H1 (cell line): ENCODE results near the gene PEX5L. TPM values are rescaled to one million over a fixed set of nuclear protein-coding genes. Genes with fewer than 3 reads are reported as not detected.

Source experiments
- CTCF ChIA-PET: fragments of 300-600 bp; sonication (Branson Sonifier 250); formaldehyde crosslinking; loops from one replicate; lab custom pipeline; 2021; ENCODE audit not compliant: partially characterized antibody; lab: Charles Lee
- POLR2A ChIA-PET: fragments of 300-600 bp; sonication (Branson Sonifier 250); formaldehyde crosslinking; loops from one replicate; lab custom pipeline; 2021; ENCODE audit warnings: inconsistent platforms; ENCODE audit not compliant: partially characterized antibody; lab: Charles Lee
- DNase-seq, 2 experiments: peaks; one replicate each; pipeline versions ENCODE4 v3.0.0 to v3.0.0-alpha.2; 2010 to 2022; ENCODE audit warnings: low spot score in 2 of 2, low read depth in 1 of 2, mixed read lengths in 1 of 2
- FAIRE-seq: peaks from 2 replicates; lab custom pipeline; 2011; peaks lifted over from hg19 to GRCh38; lab: Jason Lieb, UNC
- H2AFZ ChIP-seq: 2 replicates; pipeline ENCODE4 v1.8.1; 2012; ENCODE audit warnings: low read length, inconsistent platforms
- H2AK5ac ChIP-seq: 2 replicates; pipeline ENCODE4 v1.6.1; 2013; ENCODE audit warnings: low read depth, low read length
- H2BK120ac ChIP-seq: replicated peaks from 2 replicates; pipeline ENCODE3; 2013; ENCODE audit warnings: low read depth, low read length, inconsistent platforms
- H2BK12ac ChIP-seq: 2 replicates; pipeline ENCODE4 v1.6.1; 2013; ENCODE audit warnings: low read depth, low read length
- H2BK15ac ChIP-seq: 2 replicates; pipeline ENCODE4 v1.6.1; 2013; ENCODE audit warnings: low read length
- H2BK20ac ChIP-seq: 2 replicates; pipeline ENCODE4 v1.6.1; 2013; ENCODE audit warnings: low read length
- H2BK5ac ChIP-seq: 2 replicates; pipeline ENCODE4 v1.6.1; 2013; ENCODE audit warnings: low read depth, low read length
- H3K14ac ChIP-seq: 2 replicates; pipeline ENCODE4 v1.6.1; 2013; ENCODE audit warnings: inconsistent platforms; ENCODE audit not compliant: insufficient read length
- H3K18ac ChIP-seq: 2 replicates; pipeline ENCODE4 v1.6.1; 2013; ENCODE audit warnings: low read length; ENCODE audit errors: extremely low read depth
- H3K23ac ChIP-seq: 2 replicates; pipeline ENCODE4 v1.6.1; 2013; ENCODE audit warnings: inconsistent platforms; ENCODE audit not compliant: insufficient read length
- H3K23me2 ChIP-seq: 2 replicates; pipeline ENCODE4 v1.6.1; 2013; ENCODE audit warnings: low read depth, low read length
- H3K27ac ChIP-seq: 2 replicates; pipeline ENCODE4 v1.6.1; 2011; ENCODE audit warnings: low read depth, low read length, inconsistent platforms
- H3K27me3 ChIP-seq, 4 experiments: replicated peaks in 1 of 4; 1 replicate in 1 of 4; 2 replicates in 3 of 4; pipeline versions ENCODE4 v1.6.1 to v1.8.1; 2011 to 2013; ENCODE audit warnings: low read length in 3 of 4, mild to moderate bottlenecking in 3 of 4, inconsistent platforms in 2 of 4, mixed read lengths in 2 of 4, moderate library complexity in 1 of 4; ENCODE audit not compliant: control insufficient read depth in 3 of 4, insufficient read depth in 3 of 4; ENCODE audit errors: extremely low read depth in 1 of 4
- H3K36me3 ChIP-seq, 4 experiments: 2 replicates each; pipeline versions ENCODE4 v1.6.1 to v1.8.1; 2011 to 2013; ENCODE audit warnings: mild to moderate bottlenecking in 4 of 4, low read length in 3 of 4, moderate library complexity in 2 of 4, control low read depth in 1 of 4, inconsistent platforms in 1 of 4; ENCODE audit not compliant: insufficient read depth in 4 of 4, control insufficient read depth in 2 of 4
- H3K4ac ChIP-seq: replicated peaks from 2 replicates; pipeline ENCODE3; 2013; ENCODE audit warnings: low read length, low read depth, mixed read lengths, inconsistent platforms; ENCODE audit not compliant: insufficient read length
- H3K4me1 ChIP-seq, 4 experiments: replicated peaks in 1 of 4; 1 replicate in 1 of 4; 2 replicates in 3 of 4; pipeline versions ENCODE4 v1.6.1 to v1.8.1; 2011 to 2013; ENCODE audit warnings: low read length in 3 of 4, inconsistent platforms in 2 of 4, mixed read lengths in 1 of 4; ENCODE audit not compliant: insufficient read depth in 4 of 4, control insufficient read depth in 3 of 4
- H3K4me2 ChIP-seq, 2 experiments: 2 replicates each; pipeline versions ENCODE4 v1.6.1 to v1.8.1; 2011 to 2013; ENCODE audit warnings: low read depth in 2 of 2, low read length in 2 of 2, control low read depth in 1 of 2, inconsistent platforms in 1 of 2, mild to moderate bottlenecking in 1 of 2; ENCODE audit not compliant: insufficient read depth in 1 of 2
- H3K4me3 ChIP-seq, 4 experiments: fragments of 200-600, 300-600 bp in 1 of 4; sonication (generic), shearing (Covaris generic), sonication (Bioruptor Twin) in 1 of 4; 2 replicates each; pipeline versions ENCODE4 v1.5.1 to v1.8.1; 2011 to 2016; ENCODE audit warnings: low read length in 4 of 4, low read depth in 3 of 4, control low read depth in 2 of 4, inconsistent platforms in 2 of 4, mild to moderate bottlenecking in 2 of 4, mixed read lengths in 1 of 4, moderate library complexity in 1 of 4; ENCODE audit not compliant: insufficient read depth in 2 of 4; ENCODE audit errors: extremely low read depth in 1 of 4
- H3K56ac ChIP-seq: replicated peaks from 2 replicates; pipeline ENCODE3; 2013; ENCODE audit warnings: low read depth, mild to moderate bottlenecking, mixed read lengths, low read length, inconsistent platforms; ENCODE audit not compliant: insufficient read length
- H3K79me1 ChIP-seq: 2 replicates; pipeline ENCODE4 v1.6.1; 2013; ENCODE audit warnings: low read depth, low read length, control low read depth
- H3K79me2 ChIP-seq, 2 experiments: 2 replicates each; pipeline versions ENCODE4 v1.6.1 to v1.8.1; 2012 to 2013; ENCODE audit warnings: low read length in 2 of 2, mild to moderate bottlenecking in 2 of 2, inconsistent platforms in 1 of 2; ENCODE audit not compliant: insufficient read depth in 2 of 2, control insufficient read depth in 1 of 2
- H3K9ac ChIP-seq, 4 experiments: replicated peaks in 1 of 4; 1 replicate in 1 of 4; 2 replicates in 3 of 4; pipeline versions ENCODE4 v1.6.1 to v1.8.1; 2011 to 2013; ENCODE audit warnings: low read depth in 3 of 4, low read length in 3 of 4, control low read depth in 2 of 4, mild to moderate bottlenecking in 2 of 4, moderate library complexity in 2 of 4, inconsistent platforms in 1 of 4; ENCODE audit errors: extremely low read depth in 1 of 4
- H3K9me3 ChIP-seq, 2 experiments: 2 replicates each; pipeline versions ENCODE4 v1.6.1 to v1.8.1; 2012 to 2013; ENCODE audit warnings: mild to moderate bottlenecking in 2 of 2, moderate library complexity in 2 of 2, control low read depth in 1 of 2, inconsistent platforms in 1 of 2, low read depth in 1 of 2, low read length in 1 of 2, mixed read lengths in 1 of 2; ENCODE audit not compliant: insufficient read depth in 2 of 2
- H4K20me1 ChIP-seq, 2 experiments: replicated peaks in 1 of 2; 2 replicates each; pipeline versions ENCODE3 to v1.8.1; 2011 to 2013; ENCODE audit warnings: inconsistent platforms in 2 of 2, low read length in 2 of 2, mild to moderate bottlenecking in 1 of 2; ENCODE audit not compliant: insufficient read depth in 2 of 2, control insufficient read depth in 1 of 2
- H4K5ac ChIP-seq: 2 replicates; pipeline ENCODE4 v1.6.1; 2013; ENCODE audit warnings: low read length, low read depth, mixed read lengths, inconsistent platforms; ENCODE audit not compliant: insufficient read length
- H4K8ac ChIP-seq: 2 replicates; pipeline ENCODE4 v1.8.0; 2013; ENCODE audit warnings: mild to moderate bottlenecking, moderate library complexity, low read length, inconsistent platforms; ENCODE audit not compliant: insufficient read depth; ENCODE audit errors: extremely low read depth
- H4K91ac ChIP-seq: replicated peaks from 2 replicates; pipeline ENCODE3; 2013; ENCODE audit warnings: low read length, mixed read lengths, inconsistent platforms; ENCODE audit not compliant: insufficient read length
- CHD2 ChIP-seq: IDR thresholded peaks from 2 replicates; pipeline ENCODE4 v1.6.1; 2012; ENCODE audit warnings: low read length, improper control_type of control experiment
- EP300 ChIP-seq, 2 experiments: IDR thresholded peaks; 1 replicate in 1 of 2; 2 replicates in 1 of 2; pipeline ENCODE4 v1.6.1; 2011 to 2012; ENCODE audit warnings: low read depth in 2 of 2, low read length in 2 of 2, mild to moderate bottlenecking in 2 of 2, borderline replicate concordance in 1 of 2, inconsistent platforms in 1 of 2, moderate library complexity in 1 of 2
- GABPA ChIP-seq: IDR thresholded peaks from 2 replicates; pipeline ENCODE4 v1.6.1; 2011; ENCODE audit warnings: mild to moderate bottlenecking, low read length, moderate library complexity, borderline replicate concordance; ENCODE audit not compliant: insufficient read depth
- GTF2F1 ChIP-seq: IDR thresholded peaks from 2 replicates; pipeline ENCODE4 v1.6.1; 2012; ENCODE audit warnings: low read depth, low read length, improper control_type of control experiment, borderline replicate concordance
- HDAC6 ChIP-seq: IDR thresholded peaks from one replicate; pipeline ENCODE4 v1.7.1; 2012; ENCODE audit warnings: low read depth, mild to moderate bottlenecking, inconsistent platforms, low read length, moderate library complexity
- NANOG ChIP-seq: IDR thresholded peaks from 2 replicates; pipeline ENCODE4 v1.6.1; 2011; ENCODE audit warnings: low read length, low read depth, mild to moderate bottlenecking, inconsistent platforms; ENCODE audit not compliant: insufficient read depth, poor library complexity, severe bottlenecking
- PHF8 ChIP-seq: fragments of 200-600 bp; sonication (generic); conservative IDR thresholded peaks from 2 replicates; pipeline ENCODE4 v1.7.1; 2012; ENCODE audit warnings: low read depth, mild to moderate bottlenecking, inconsistent platforms, low read length, moderate library complexity
- POLR2A ChIP-seq, 2 experiments: IDR thresholded peaks; 1 replicate in 1 of 2; 2 replicates in 1 of 2; pipeline ENCODE4 v1.6.1; 2011; ENCODE audit warnings: low read depth in 2 of 2, low read length in 2 of 2, mild to moderate bottlenecking in 2 of 2; ENCODE audit errors: control extremely low read depth in 1 of 2
- POU5F1 ChIP-seq: IDR thresholded peaks from 2 replicates; pipeline ENCODE4 v1.6.1; 2011; ENCODE audit warnings: low read depth, mild to moderate bottlenecking, low read length, moderate library complexity
- RBBP5 ChIP-seq: IDR thresholded peaks from 2 replicates; pipeline ENCODE4 v1.7.1; 2012; ENCODE audit warnings: low read depth, mild to moderate bottlenecking, inconsistent platforms, low read length, moderate library complexity, borderline replicate concordance
- RXRA ChIP-seq: IDR thresholded peaks from 2 replicates; pipeline ENCODE4 v1.6.1; 2011; ENCODE audit warnings: low read depth, mild to moderate bottlenecking, low read length, moderate library complexity; ENCODE audit not compliant: insufficient read depth
- SAP30 ChIP-seq: fragments of 300-600 bp; sonication (generic); IDR thresholded peaks from 2 replicates; pipeline ENCODE4 v1.7.1; 2012; ENCODE audit warnings: low read length, moderate library complexity, mild to moderate bottlenecking, inconsistent platforms; ENCODE audit not compliant: insufficient read depth, insufficient replicate concordance
- SP1 ChIP-seq: IDR thresholded peaks from 2 replicates; pipeline ENCODE4 v1.6.1; 2011; ENCODE audit warnings: low read depth, low read length
- TBP ChIP-seq: IDR thresholded peaks from 2 replicates; pipeline ENCODE4 v1.6.1; 2011; ENCODE audit warnings: low read depth, low read length, improper control_type of control experiment
- WGBS, 2 experiments: shearing (Covaris generic) in 1 of 2; methylation state at CpG; one replicate each; pipeline versions ENCODE4 v1.1.6 to v1.1.7; 2013 to 2015; ENCODE audit warnings: low lambda C conversion rate in 2 of 2, mixed read lengths in 2 of 2, inconsistent platforms in 1 of 2, low coverage in 1 of 2, missing lambda C conversion rate in 1 of 2; ENCODE audit not compliant: insufficient replicate concordance in 2 of 2, insufficient coverage in 1 of 2, insufficient read length in 1 of 2; ENCODE audit errors: extremely low coverage in 1 of 2, missing lambda C conversion rate in 1 of 2; 5-methylcytosine and 5-hydroxymethylcytosine counted together
- polyA plus RNA-seq, 7 experiments: library from polyadenylated mRNA; depleted of rRNA in 3 of 7; stranded (reverse) in 5 of 7; unstranded in 2 of 7; fragments of >200 nt in 5 of 7; fragments of 200-250 nt in 2 of 7; gene quantifications; 1 replicate in 5 of 7; 2 replicates in 1 of 7; 4 replicates in 1 of 7; pipeline versions ENCODE4 v1.2.1 to v1.2.3, GENCODE V29; 2011 to 2013; ENCODE audit warnings: missing spikeins in 2 of 7, mixed read lengths in 2 of 7
- total RNA-seq: library from RNA; stranded (reverse); fragmentation: NEBNext Ultra II Directional; extraction: Animal tissue kit (Norgen Biotek cat#: 25700); gene quantifications from 2 replicates; pipeline ENCODE4 v1.2.1, GENCODE V29; 2021

PEX5L gene
- total and polyA plus RNA-seq, 2 of the 8 experiments (the other 6 are each of a cell fraction or from before 2014, with no cell fraction given) = 0.80 to 4.2 TPM

GRCh38 chr3:180048840-180049239, 12.1 kb upstream of the PEX5L start:
- no peak overlapping the region for H2BK12ac ChIP-seq
- no peak overlapping the region for H2BK5ac ChIP-seq
- no peak overlapping the region for H4K8ac ChIP-seq
- H3K23ac ChIP-seq = no peak overlapping the region
- H3K14ac ChIP-seq = no peak overlapping the region
- no peaks in the 10 kb centered on the region for H3K23me2 ChIP-seq
- H4K91ac ChIP-seq = no peak overlapping the region
- H3K9ac ChIP-seq = no peak overlapping the region
- H4K5ac ChIP-seq = no peak overlapping the region
- no peaks in the 10 kb centered on the region for H3K9me3 ChIP-seq
- WGBS, 2 experiments = 92% methylated on average over 1 of the region's 1 CpG; no CpG with 5 or more reads in 1 of the 2 experiments
- POLR2A ChIA-PET = interaction anchor here (0.7 kb wide), 1 partner anchor 554 kb away, joined by 3 read pairs; no protein-coding TSS in a partner anchor
- no peak overlapping the region for H3K4me2 ChIP-seq
- H2AFZ ChIP-seq = no peak overlapping the region
- no peaks in the 10 kb centered on the region for H3K36me3 ChIP-seq
- H4K20me1 ChIP-seq = no peaks in the 10 kb centered on the region
- no peak overlapping the region for H2AK5ac ChIP-seq
- no peak overlapping the region for H2BK120ac ChIP-seq
- no peak overlapping the region for H2BK20ac ChIP-seq
- CTCF ChIA-PET = no interaction called here
- no peak overlapping the region for H3K4ac ChIP-seq
- no peak overlapping the region for H3K18ac ChIP-seq
- H3K4me3 ChIP-seq = no peak overlapping the region
- H2BK15ac ChIP-seq = no peak overlapping the region
- no peak overlapping the region for H3K27ac ChIP-seq
- H3K56ac ChIP-seq = no peak overlapping the region
- FAIRE-seq (no peak), DNase-seq (no peak)
- H3K4me1 ChIP-seq = no peaks in the 10 kb centered on the region
- no peaks in the 10 kb centered on the region for H3K79me1 ChIP-seq
- no peaks in the 10 kb centered on the region for H3K79me2 ChIP-seq
- no peaks in the 10 kb centered on the region for H3K27me3 ChIP-seq
- no peak for TF ChIP-seq NANOG
- no peak for TF ChIP-seq EP300 (IDR thresholded peaks at IDR 0.05; ENCODE audit: borderline replicate concordance in 1 of 2, low read depth in 2 of 2, low read length in 2 of 2)
- TF ChIP-seq SAP30 = no peak
- TF ChIP-seq RBBP5 = no peak
- no peak for TF ChIP-seq POU5F1
- TF ChIP-seq TBP = no peak
- TF ChIP-seq GTF2F1 = no peak
- TF ChIP-seq GABPA = no peak
- TF ChIP-seq CHD2 = no peak
- TF ChIP-seq SP1 = no peak
- no peak for TF ChIP-seq HDAC6
- no peak for TF ChIP-seq PHF8
- TF ChIP-seq POLR2A (IDR thresholded peaks at IDR 0.05; ENCODE audit: control extremely low read depth in 1 of 2, low read depth in 2 of 2, low read length in 2 of 2) = no peak
- TF ChIP-seq RXRA = no peak
